Measurements from ENCODE around the gene FOXL2.

Gene FOXL2

DNA sequence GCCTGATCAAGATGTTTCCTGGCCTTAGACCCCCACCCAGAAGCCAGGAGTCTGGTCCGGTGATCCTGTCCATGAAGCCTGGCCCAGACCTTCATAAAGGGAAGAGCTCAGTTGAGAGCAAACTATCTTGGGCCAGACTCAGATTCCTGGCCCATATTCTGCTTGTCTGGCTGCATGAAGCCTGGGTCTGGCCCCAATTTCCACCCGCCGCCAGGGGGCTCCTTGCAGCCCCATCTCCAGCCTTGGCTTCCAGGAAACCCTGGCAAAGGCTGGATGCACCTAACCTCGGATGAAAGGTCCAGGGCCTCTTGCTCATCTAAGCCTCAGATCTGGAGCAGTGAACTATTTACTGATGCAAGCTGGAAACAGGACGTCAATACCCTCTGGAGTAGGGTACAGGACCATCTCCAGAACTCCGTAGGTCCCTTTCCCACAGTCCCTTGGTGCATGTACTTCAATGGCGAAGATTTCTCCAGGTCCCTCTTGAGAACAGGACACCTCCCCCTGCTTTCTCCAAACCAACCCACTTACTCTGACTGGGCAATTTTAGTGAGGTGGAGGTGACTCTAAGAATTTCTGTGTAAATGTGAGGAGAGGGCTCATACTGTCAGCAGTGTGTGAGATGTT lies 5.6 kb downstream of the FOXL2 start:
- TF ChIP-seq POLR2AphosphoS5 (IDR thresholded peaks at IDR 0.05; ENCODE audit: low read depth, low read length) (no peak), TAF1 (IDR thresholded peaks at IDR 0.05; ENCODE audit: borderline replicate concordance, insufficient read depth, low read length) (no peak), SIN3A (IDR thresholded peaks at IDR 0.05; ENCODE audit: borderline replicate concordance, insufficient read depth, low read length) (no peak), FOXP2 (optimal IDR thresholded peaks at IDR 0.05; ENCODE audit: borderline replicate concordance, extremely low read depth, extremely low read length, insufficient read depth) (no peak)
- TF ChIP-seq, protein P1, sequence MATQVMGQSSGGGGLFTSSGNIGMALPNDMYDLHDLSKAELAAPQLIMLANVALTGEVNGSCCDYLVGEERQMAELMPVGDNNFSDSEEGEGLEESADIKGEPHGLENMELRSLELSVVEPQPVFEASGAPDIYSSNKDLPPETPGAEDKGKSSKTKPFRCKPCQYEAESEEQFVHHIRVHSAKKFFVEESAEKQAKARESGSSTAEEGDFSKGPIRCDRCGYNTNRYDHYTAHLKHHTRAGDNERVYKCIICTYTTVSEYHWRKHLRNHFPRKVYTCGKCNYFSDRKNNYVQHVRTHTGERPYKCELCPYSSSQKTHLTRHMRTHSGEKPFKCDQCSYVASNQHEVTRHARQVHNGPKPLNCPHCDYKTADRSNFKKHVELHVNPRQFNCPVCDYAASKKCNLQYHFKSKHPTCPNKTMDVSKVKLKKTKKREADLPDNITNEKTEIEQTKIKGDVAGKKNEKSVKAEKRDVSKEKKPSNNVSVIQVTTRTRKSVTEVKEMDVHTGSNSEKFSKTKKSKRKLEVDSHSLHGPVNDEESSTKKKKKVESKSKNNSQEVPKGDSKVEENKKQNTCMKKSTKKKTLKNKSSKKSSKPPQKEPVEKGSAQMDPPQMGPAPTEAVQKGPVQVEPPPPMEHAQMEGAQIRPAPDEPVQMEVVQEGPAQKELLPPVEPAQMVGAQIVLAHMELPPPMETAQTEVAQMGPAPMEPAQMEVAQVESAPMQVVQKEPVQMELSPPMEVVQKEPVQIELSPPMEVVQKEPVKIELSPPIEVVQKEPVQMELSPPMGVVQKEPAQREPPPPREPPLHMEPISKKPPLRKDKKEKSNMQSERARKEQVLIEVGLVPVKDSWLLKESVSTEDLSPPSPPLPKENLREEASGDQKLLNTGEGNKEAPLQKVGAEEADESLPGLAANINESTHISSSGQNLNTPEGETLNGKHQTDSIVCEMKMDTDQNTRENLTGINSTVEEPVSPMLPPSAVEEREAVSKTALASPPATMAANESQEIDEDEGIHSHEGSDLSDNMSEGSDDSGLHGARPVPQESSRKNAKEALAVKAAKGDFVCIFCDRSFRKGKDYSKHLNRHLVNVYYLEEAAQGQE (IDR thresholded peaks at IDR 0.05; ENCODE audit: insufficient read depth in 1 of 2, low read depth in 2 of 2, low read length in 2 of 2), result no peak

DNA sequence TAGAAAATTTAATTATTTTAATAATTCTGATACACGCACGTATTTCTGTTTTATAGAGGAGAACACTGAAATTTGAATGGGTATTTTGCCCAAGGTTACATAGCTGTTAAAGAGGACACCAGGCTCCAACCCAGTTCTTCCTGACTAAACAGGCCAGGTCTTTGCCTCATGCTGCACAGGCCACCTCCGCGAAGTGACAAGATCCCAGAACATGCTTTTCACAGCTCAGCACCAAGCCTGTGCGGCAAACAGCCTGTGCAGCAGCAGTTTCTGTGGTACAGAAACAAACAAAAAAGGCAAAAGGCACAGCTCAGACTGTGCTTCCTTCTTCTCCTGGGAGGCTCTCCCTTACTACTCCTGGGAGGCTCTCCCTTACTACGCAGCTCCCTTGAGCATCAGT lies 6.5 kb downstream of the FOXL2 start:
- TF ChIP-seq POLR2AphosphoS5 (IDR thresholded peaks at IDR 0.05; ENCODE audit: low read depth, low read length) (no peak), SIN3A (IDR thresholded peaks at IDR 0.05; ENCODE audit: borderline replicate concordance, insufficient read depth, low read length) (no peak), TAF1 (IDR thresholded peaks at IDR 0.05; ENCODE audit: borderline replicate concordance, insufficient read depth, low read length) (no peak), FOXP2 (optimal IDR thresholded peaks at IDR 0.05; ENCODE audit: borderline replicate concordance, extremely low read depth, extremely low read length, insufficient read depth) (no peak)
- TF ChIP-seq, protein P1 (IDR thresholded peaks at IDR 0.05; ENCODE audit: insufficient read depth in 1 of 2, low read depth in 2 of 2, low read length in 2 of 2), result no peak

DNA sequence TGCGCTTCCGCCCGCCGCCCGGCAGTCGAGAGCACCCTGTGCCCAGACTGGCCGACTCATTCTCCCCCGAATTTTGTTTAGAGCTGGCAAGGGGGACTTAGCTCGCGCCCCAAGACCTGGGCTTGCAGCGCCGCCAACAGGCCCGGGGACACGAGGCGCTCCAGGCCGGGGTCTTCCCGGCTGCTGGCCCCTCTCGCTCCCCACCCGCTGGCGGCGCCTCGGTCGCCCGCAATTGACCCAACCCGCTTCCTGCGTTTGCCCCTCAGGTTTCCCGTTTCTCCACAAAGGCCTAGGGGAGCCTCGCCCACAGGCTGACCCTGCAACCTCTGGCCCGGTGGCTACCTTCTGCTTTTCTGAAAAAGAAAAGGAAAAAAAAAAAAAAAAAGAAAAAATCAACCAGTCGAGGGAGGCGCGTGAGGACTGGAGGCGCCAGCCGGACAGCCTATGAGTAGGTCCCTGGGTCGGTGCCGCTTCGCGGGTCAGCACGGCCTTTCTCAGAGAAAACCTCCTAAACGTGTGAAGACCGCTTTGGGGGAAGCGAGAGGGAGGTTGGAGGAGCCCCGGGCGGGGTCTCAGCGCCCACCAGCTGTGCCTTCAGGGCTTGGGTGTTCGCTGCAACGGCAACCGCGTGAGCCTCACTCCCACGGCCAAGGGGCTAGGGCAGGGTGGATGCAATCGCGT lies 7.2 kb downstream of the FOXL2 start:
- TF ChIP-seq TAF1 (IDR thresholded peaks at IDR 0.05; ENCODE audit: borderline replicate concordance, insufficient read depth, low read length) (no peak), POLR2AphosphoS5 (IDR thresholded peaks at IDR 0.05; ENCODE audit: low read depth, low read length) (no peak), FOXP2 (optimal IDR thresholded peaks at IDR 0.05; ENCODE audit: borderline replicate concordance, extremely low read depth, extremely low read length, insufficient read depth) (no peak), SIN3A (IDR thresholded peaks at IDR 0.05; ENCODE audit: borderline replicate concordance, insufficient read depth, low read length) (no peak)
- TF ChIP-seq, protein P1 (IDR thresholded peaks at IDR 0.05; ENCODE audit: insufficient read depth in 1 of 2, low read depth in 2 of 2, low read length in 2 of 2), result no peak

DNA sequence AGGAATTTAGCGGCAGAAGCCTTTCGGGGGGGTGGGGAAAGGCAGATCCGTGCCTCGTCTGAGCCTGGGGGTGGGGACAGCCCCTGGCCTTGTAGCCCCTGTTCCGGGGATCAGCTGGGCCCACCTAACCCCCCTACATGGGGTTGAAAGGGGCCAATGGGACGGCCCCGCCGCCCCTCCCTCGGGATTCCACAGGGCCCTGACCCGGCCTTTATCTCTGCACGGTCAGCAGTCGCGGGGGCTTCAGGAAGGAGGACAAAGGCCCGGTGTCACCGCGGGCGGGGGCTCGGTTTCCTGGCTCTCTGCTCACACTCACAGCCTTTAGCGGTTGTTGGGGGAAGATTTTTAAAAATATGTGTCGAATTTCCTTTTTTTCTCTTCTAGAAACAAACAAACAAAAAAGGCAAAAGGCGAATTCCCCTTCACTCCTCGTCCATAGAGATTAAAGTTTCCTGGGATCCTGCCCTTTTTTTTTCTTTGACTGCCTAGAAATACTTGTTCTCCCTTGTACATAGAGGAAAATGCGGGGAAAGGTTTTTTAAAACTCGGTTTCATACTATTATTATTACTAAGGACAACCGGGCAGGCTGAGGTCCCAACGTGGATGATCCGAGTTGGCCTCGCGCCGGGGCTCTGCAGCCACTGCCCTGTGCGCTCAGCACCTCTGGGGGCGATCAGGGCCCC lies 7.9 kb downstream of the FOXL2 start:
- TF ChIP-seq TAF1 (IDR thresholded peaks at IDR 0.05; ENCODE audit: borderline replicate concordance, insufficient read depth, low read length) (no peak), SIN3A (IDR thresholded peaks at IDR 0.05; ENCODE audit: borderline replicate concordance, insufficient read depth, low read length) (no peak)
- TF ChIP-seq, protein P1 (IDR thresholded peaks at IDR 0.05; ENCODE audit: insufficient read depth in 1 of 2, low read depth in 2 of 2, low read length in 2 of 2), result no peak

All from PFSK-1 (cell line).